Endothelial cell of umbilical vein (primary cell): ENCODE measurements around the gene ZNF620. TPM values are rescaled to one million over a fixed set of nuclear protein-coding genes. Genes with fewer than 3 reads are reported as not detected.

ENCODE experiments used
- BruUV-seq: library from RNA; stranded (reverse); fragments of 400-500 nt; replicated peaks from 2 replicates; lab custom pipeline; 2021; lab: Mats Ljungman, UMichigan
- CTCF ChIA-PET: fragments of 300-600, 350-600 bp; sonication (Branson Sonifier 250); formaldehyde crosslinking; loops from one replicate; lab custom pipeline; 2021; ENCODE audit warnings: antibody characterized with exemption, inconsistent platforms; lab: Charles Lee
- POLR2A ChIA-PET: fragments of 300-600, 350-600 bp; sonication (Branson Sonifier 250); formaldehyde crosslinking; loops from one replicate; lab custom pipeline; 2021; ENCODE audit warnings: antibody characterized with exemption, inconsistent platforms; lab: Charles Lee
- DNase-seq: peaks from one replicate; pipeline ENCODE4 v3.0.0-alpha.2; 2011; ENCODE audit warnings: low read depth, low spot score
- FAIRE-seq: peaks from 2 replicates; lab custom pipeline; 2011; peaks lifted over from hg19 to GRCh38; lab: Jason Lieb, UNC
- H2AFZ ChIP-seq: 2 replicates; pipeline ENCODE4 v1.6.0; 2012; ENCODE audit warnings: low read depth, low read length, control low read depth, inconsistent platforms
- H3K27ac ChIP-seq: 2 replicates; pipeline ENCODE4 v1.5.1; 2011; ENCODE audit warnings: low read depth, mild to moderate bottlenecking, control low read depth, low read length, moderate library complexity; ENCODE audit not compliant: insufficient read depth
- H3K27me3 ChIP-seq, 2 experiments: 2 replicates each; pipeline versions ENCODE4 v1.6.0 to v1.6.1; 2011; ENCODE audit warnings: low read length in 2 of 2, mixed read lengths in 1 of 2; ENCODE audit not compliant: control insufficient read depth in 2 of 2, insufficient read depth in 2 of 2
- H3K36me3 ChIP-seq, 2 experiments: 2 replicates in 1 of 2; 3 replicates in 1 of 2; pipeline ENCODE4 v1.5.1; 2011; ENCODE audit warnings: low read length in 2 of 2, mild to moderate bottlenecking in 1 of 2, moderate library complexity in 1 of 2; ENCODE audit not compliant: control insufficient read depth in 2 of 2, insufficient read depth in 2 of 2; ENCODE audit errors: extremely low read depth in 1 of 2
- H3K4me1 ChIP-seq: 3 replicates; pipeline ENCODE4 v1.5.1; 2011; ENCODE audit warnings: mild to moderate bottlenecking, low read length; ENCODE audit not compliant: control insufficient read depth, insufficient read depth; ENCODE audit errors: extremely low read depth
- H3K4me2 ChIP-seq: 2 replicates; pipeline ENCODE4 v1.6.1; 2011; ENCODE audit warnings: low read length, control low read depth, mixed read lengths; ENCODE audit not compliant: insufficient read depth
- H3K4me3 ChIP-seq, 3 experiments: fragments of 200-600 bp in 1 of 3; sonication (generic), shearing (Covaris generic) in 1 of 3; replicated peaks in 1 of 3; 2 replicates each; pipeline ENCODE4 v1.5.1; 2011 to 2016; ENCODE audit warnings: control low read depth in 3 of 3, low read length in 3 of 3, mild to moderate bottlenecking in 2 of 3, inconsistent platforms in 1 of 3, low read depth in 1 of 3, moderate library complexity in 1 of 3; ENCODE audit not compliant: insufficient read depth in 1 of 3
- H3K79me2 ChIP-seq: 2 replicates; pipeline ENCODE4 v1.6.0; 2012; ENCODE audit warnings: low read length, inconsistent platforms; ENCODE audit not compliant: control insufficient read depth, insufficient read depth
- H3K9ac ChIP-seq: replicated peaks from 2 replicates; pipeline ENCODE3; 2011; ENCODE audit warnings: low read length, control low read depth; ENCODE audit not compliant: insufficient read depth; ENCODE audit errors: extremely low read depth
- H3K9me1 ChIP-seq: replicated peaks from 3 replicates; pipeline ENCODE4 v1.6.0; 2011; ENCODE audit warnings: mild to moderate bottlenecking, low read length; ENCODE audit not compliant: control insufficient read depth, insufficient read depth; ENCODE audit errors: extremely low read depth
- H3K9me3 ChIP-seq: replicated peaks from 2 replicates; pipeline ENCODE4 v1.5.1; 2012; ENCODE audit warnings: low read length, inconsistent platforms; ENCODE audit not compliant: control insufficient read depth, insufficient read depth
- H4K20me1 ChIP-seq: replicated peaks from 2 replicates; pipeline ENCODE3; 2011; ENCODE audit warnings: mild to moderate bottlenecking, low read length; ENCODE audit not compliant: control insufficient read depth, insufficient read depth; ENCODE audit errors: extremely low read depth
- CTCF ChIP-seq, 2 donors: IDR thresholded peaks; 1 replicate in 1 of 2; 2 replicates in 1 of 2; pipeline ENCODE4 v1.5.1; 2011; ENCODE audit warnings: low read length in 2 of 2, mild to moderate bottlenecking in 2 of 2, moderate library complexity in 2 of 2, control low read depth in 1 of 2, inconsistent platforms in 1 of 2, low read depth in 1 of 2; ENCODE audit not compliant: insufficient read depth in 1 of 2; ENCODE audit errors: extremely low read depth in 1 of 2
- EZH2 ChIP-seq: IDR thresholded peaks from 2 replicates; pipeline ENCODE4 v1.6.1; 2012; ENCODE audit warnings: borderline replicate concordance, low read depth, mild to moderate bottlenecking, moderate library complexity, low read length, inconsistent platforms; ENCODE audit not compliant: severe bottlenecking
- FOS ChIP-seq: IDR thresholded peaks from 2 replicates; pipeline ENCODE4 v1.6.1; 2011; ENCODE audit warnings: mild to moderate bottlenecking, low read length, moderate library complexity, borderline replicate concordance; ENCODE audit not compliant: insufficient read depth
- GATA2 ChIP-seq: IDR thresholded peaks from 2 replicates; pipeline ENCODE4 v1.7.0; 2011; ENCODE audit warnings: low read depth, mild to moderate bottlenecking, moderate library complexity, mixed read lengths, low read length; ENCODE audit not compliant: insufficient read length, insufficient read depth
- JUN ChIP-seq: IDR thresholded peaks from 2 replicates; pipeline ENCODE4 v1.6.1; 2011; ENCODE audit warnings: borderline replicate concordance, low read depth; ENCODE audit not compliant: insufficient read length, insufficient read depth
- MAX ChIP-seq: IDR thresholded peaks from 2 replicates; pipeline ENCODE4 v1.6.1; 2011; ENCODE audit not compliant: insufficient read depth, insufficient read length
- MYC ChIP-seq: IDR thresholded peaks from one replicate; pipeline ENCODE4 v1.6.1; 2011; ENCODE audit warnings: mild to moderate bottlenecking, low read depth, low read length
- POLR2A ChIP-seq: IDR thresholded peaks from 2 replicates; pipeline ENCODE4 v1.6.1; 2012; ENCODE audit warnings: low read depth, mild to moderate bottlenecking, control low read depth, low read length
- POLR2AphosphoS5 ChIP-seq: IDR thresholded peaks from 2 replicates; pipeline ENCODE4 v1.6.1; 2012; ENCODE audit warnings: low read depth, mild to moderate bottlenecking, control low read depth, low read length, moderate library complexity; ENCODE audit not compliant: insufficient read depth
- dilution Hi-C: fragments of 300-500 bp; cut with MboI; formaldehyde crosslinking; loops from one replicate; pipeline ENCODE4 v1.15.0; 2019; ENCODE audit warnings: low sequenced_read_pairs; ENCODE audit not compliant: extremely low pct_ligation_motif_present
- intact Hi-C: fragments of 100-400 bp; cut with micrococcal nuclease; formaldehyde crosslinking; loops from one replicate; pipeline ENCODE4 v1.10.0; 2022
- polyA plus RNA-seq, 4 experiments: library from polyadenylated mRNA; depleted of rRNA in 3 of 4; stranded (reverse) in 3 of 4; unstranded in 1 of 4; fragments of >200 nt; gene quantifications; 2 replicates each; pipeline versions ENCODE4 v1.2.1 to v1.2.3, GENCODE V29; 2011 to 2012; ENCODE audit warnings: missing spikeins in 1 of 4
- total RNA-seq: library from RNA; stranded (reverse); gene quantifications from 2 replicates; pipeline ENCODE4 v1.2.3, GENCODE V29; 2021

The ZNF620 gene
- total and polyA plus RNA-seq, 2 donors (not counting 3 experiments of a cell fraction or from before 2014, with no cell fraction given): 1.9 to 4.0 TPM

GRCh38 chr3:40468018-40468417, 37.8 kb upstream of the ZNF620 start:
- no peak overlapping the region for H2AFZ ChIP-seq
- peaks cover 10 to 16% of the 10 kb centered on the region in 2 experiments for H3K36me3 ChIP-seq
- intact Hi-C loops (no loop called here), dilution Hi-C loops (no loop called here)
- no peaks in the 10 kb centered on the region for H3K9me3 ChIP-seq
- no TSS peak for BruUV-seq
- no peak for FAIRE-seq
- no peak overlapping the region for H3K4me3 ChIP-seq
- H3K27ac ChIP-seq: no peak overlapping the region
- CTCF ChIA-PET: no interaction called here
- H4K20me1 ChIP-seq: peaks cover 2% of the 10 kb centered on the region
- H3K4me1 ChIP-seq: no peaks in the 10 kb centered on the region
- no peak for DNase-seq
- POLR2A ChIA-PET: no interaction called here
- no peak overlapping the region for H3K9ac ChIP-seq
- no peak overlapping the region for H3K4me2 ChIP-seq
- TF ChIP-seq CTCF (IDR thresholded peaks at IDR 0.05; ENCODE audit: extremely low read depth in 1 of 2, insufficient read depth in 1 of 2, low read depth in 1 of 2, low read length in 2 of 2) (no peak), POLR2A (no peak), FOS (no peak), JUN (no peak), MAX (no peak), GATA2 (no peak), MYC (no peak), EZH2 (no peak), POLR2AphosphoS5 (no peak)
- no peaks in the 10 kb centered on the region for H3K9me1 ChIP-seq
- H3K79me2 ChIP-seq: no peaks in the 10 kb centered on the region
- no peaks in the 10 kb centered on the region for H3K27me3 ChIP-seq
